ENCODE data around the gene CCDC30.

CCDC30 gene

DNA sequence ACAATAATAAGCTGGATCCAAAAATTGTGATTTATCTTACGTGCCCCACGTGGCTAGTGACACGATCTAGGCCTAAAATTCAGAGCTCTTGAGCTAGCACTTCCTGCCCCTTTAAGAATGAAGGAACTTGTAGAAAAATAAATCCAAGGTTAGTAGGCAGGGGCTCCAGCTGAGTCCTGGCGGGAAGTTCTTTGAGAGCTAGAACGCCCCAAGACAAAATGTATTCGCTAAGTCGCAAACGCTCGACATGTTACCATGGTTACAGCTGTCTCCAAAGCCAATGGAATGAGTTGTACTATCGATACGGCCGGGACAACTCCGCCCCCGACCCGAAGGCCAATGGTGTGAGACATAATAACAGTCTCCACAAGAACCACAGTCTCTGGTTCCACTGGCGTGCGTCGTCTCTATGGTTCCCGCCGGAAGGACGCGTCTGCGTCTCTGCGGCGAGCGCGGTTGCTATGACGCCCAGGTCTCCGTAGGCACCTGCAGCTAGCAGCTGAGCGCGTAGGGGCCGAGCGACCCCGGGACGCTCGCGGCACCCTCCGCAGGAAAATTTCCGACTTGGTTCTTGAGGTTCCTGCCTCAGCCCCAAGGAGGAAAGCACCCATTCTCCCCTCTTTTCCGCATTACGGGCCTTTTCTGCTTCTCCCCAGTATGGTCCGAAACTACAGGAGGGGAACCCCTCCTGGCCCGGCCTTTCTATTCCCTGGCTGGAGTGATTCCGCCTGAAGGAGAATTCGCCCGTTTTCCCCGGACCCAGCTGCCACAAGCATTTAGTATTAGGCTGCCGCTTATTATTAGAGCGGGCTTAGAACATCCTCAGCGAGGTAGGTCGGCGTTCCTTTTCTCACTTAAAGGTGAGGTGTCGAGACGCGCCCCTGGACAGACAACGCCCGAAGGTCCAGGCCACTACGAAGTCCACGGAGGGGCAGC, at the start of gene CCDC30:
Gene CCDC30, plus strand, starts transcription at position 459 of the 936 bp plus-strand sequence. CDS start 17,266 bp downstream, outside the sequence.
- DNase-seq = peak; percentile 96

DNA sequence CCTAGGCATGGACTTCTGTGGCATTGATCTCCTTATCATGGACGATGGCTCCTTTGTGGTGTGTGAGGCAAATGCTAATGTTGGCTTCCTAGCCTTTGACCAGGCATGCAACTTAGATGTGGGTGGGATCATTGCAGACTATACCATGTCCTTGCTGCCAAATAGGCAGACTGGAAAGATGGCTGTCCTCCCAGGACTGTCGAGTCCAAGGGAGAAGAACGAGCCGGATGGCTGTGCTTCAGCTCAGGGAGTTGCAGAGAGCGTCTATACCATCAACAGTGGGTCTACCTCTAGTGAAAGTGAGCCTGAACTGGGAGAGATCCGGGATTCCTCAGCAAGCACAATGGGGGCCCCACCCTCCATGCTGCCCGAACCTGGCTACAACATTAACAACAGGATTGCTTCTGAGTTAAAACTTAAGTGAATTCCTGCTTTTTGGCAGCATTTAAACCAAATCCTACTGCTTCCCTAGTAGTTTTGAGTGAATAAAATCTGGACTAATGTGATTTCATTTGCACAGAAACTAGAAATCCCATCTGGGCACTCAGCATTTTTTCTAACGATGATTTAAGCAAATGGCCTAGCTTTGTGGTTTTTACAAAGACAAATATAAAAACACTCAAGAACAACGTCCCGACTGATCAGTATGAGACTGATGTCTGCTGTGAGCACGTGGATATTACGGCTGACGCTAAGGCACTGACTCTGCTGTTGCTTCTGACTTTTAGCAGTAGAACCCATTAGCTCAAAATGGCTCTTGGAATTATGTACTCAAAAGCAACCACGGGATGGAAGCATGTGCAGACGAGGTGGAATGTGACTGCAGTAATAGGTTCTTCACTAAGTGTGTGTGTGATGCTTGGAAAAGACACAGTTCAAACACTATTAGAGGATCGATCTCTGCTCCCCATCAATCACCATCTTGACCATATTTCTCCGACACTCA, 48.3 kb upstream of the CCDC30 start:
- no peak for DNase-seq

DNA sequence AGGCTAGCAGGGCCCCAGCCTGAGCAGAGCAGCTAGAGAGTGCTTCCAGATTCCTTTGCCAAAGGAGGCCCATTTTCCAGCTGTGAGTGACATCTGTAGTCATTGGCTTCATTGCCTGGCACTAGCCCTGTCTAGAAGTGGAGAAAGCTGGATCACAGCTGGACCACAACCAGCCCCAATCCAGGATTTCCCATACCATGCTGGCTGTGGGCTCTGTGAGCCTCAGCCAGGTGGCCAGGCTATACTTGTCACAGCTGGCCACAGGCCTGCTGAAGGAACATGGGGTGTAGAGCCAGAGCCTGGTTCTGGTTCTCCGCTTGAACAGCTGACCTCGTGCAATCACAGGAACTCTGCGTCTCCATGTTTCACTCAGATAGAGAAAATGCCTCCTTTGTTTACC, 45.9 kb upstream of the CCDC30 start:
- no peak for DNase-seq

DNA sequence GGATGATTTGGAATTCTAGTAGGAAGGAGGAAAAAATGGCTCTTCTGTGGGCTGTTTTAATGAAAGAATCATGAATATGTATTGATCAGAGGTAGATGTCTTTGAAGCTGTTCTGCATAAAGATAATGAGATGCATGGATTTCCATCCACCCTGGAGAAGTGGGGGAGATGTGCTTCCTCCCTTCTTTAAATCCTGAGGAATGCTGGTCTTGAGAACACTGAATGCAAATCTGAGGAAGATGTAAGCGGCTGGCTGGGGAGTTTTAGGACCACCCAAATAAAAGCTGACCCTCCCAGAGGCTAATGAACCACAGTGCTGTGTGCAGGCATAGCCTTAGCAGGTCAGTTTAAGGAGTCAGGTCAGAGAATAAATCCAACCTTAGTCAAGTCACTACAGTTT, 44.6 kb upstream of the CCDC30 start:
- DNase-seq = no peak

DNA sequence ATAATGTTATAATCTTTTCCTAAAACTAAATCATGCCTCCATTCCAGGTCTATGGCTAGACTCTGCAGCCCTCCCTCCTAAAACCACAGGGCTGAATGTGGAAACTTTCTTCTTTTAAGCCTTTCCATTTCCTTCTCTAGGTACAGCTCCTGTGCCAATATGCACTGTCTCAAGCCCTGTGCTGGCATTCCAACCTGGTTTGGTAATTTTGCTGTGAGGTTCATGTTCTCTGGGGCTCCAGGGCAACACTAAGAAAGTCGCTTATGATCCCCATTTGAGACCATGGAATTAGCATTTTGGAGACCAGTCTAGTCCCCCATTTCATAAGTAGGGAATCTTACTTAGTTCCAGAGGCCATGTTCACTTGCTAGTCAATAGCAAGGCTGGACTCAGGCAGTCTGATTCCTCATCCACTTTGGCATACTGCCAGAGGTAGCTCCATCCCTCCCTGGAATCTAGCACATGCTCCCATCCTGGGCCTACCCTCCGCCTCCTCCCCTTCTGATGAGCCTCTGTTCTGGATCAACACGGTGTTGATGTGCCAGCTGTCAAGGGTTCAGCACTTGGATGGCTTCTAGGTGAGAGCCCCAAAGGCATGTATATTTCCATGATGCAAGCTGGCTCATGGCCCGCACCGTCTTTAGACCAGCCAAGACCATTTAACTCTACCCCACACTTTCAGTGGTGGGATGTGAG, 43.8 kb upstream of the CCDC30 start:
- DNase-seq = no peak

DNA sequence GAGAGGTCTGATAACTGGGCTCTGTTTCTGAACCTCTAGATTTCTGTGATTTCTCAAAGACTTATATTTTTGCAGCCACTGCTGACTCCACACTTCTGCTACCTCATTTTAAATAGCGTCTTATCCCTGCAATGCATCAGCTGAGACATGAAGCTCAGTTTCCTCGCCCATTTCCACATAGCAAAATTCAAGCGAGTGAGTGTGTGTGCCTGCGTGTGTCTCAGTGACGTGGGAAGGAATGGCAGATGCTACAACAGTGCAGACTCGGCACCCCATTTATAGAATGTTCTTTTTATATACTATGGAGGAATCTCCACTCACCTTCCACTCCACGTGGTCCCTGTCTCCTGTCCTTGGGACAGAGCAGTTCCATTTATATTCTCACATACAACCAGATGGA, 43.0 kb upstream of the CCDC30 start:
- no peak for DNase-seq

GRCh38 chr1:42420911-42421585, 42.0 kb upstream of the CCDC30 start:
- DNase-seq = peak; percentile 83

DNA sequence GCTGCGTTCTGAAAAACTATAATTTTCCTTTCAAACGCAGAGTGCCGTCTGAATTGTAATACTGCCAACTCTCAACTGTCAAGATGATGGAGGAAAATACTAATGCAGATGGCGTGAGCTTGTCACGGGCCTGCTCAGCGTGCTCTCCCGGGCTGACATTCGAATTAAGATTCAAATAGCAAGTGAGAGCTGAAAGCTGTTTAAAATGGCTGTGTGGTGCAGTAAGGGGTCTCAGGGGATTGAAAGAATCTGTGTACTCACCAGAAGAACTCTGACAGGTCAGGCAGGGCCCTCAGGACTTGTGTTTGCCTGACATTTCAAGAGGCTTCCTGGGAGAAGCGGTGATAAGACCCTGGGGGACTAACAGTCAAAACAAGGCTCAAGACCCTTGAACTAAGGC, 40.3 kb upstream of the CCDC30 start:
- peak; percentile 59 for DNase-seq

DNA sequence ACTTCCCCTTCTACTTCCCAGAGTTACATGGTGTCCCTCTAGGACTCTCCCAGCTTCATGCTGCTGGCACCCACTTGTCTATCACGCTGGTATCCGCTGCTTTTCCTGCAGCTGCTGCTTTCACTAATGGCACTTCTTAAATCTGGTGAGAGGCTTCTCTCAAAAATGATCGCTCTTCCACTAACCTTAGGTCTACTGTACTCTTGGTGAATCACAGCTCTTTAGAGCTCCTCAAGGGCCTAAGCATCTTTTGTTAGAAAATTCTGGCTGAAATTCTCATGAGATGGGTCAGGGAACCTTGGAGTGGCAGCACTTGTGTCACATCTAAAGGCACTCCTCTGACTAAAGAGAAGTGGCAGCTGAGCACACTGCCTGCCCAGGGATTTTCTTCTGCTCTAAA, 39.4 kb upstream of the CCDC30 start:
- DNase-seq = peak; percentile 96

- DNase-seq = no peak
Observed at GRCh38 chr1:42424201-42424600, 38.9 kb upstream of the CCDC30 start.

GRCh38 chr1:42427240-42427639, 35.8 kb upstream of the CCDC30 start:
- no peak for DNase-seq

GRCh38 chr1:42429603-42430002, 33.5 kb upstream of the CCDC30 start:
- no peak for DNase-seq

- no peak for DNase-seq
Observed at GRCh38 chr1:42430286-42431135, 32.6 kb upstream of the CCDC30 start.

DNA sequence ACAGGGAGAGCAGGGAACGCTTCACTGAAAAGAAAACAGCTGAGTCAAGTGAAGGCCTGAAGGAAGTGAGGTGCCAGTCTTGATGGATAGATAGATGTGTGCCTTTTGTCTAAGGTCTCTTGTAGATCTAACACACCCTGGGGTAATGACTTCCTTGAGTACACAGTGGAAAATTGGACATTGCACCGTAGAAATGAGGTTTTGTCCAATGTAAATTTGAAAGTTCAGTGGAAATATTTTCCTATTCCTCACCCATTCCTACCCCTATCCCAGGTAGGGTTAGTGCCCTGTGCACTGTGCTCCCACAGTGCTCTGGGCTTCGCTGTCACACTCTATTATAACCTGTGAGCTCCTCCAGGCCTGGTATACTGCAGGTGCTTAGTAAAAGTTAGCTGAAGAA, 31.6 kb upstream of the CCDC30 start:
- no peak for DNase-seq

GRCh38 chr1:42432714-42433113, 30.4 kb upstream of the CCDC30 start:
- no peak for DNase-seq

GRCh38 chr1:42433369-42433768, 29.7 kb upstream of the CCDC30 start:
- no peak for DNase-seq

- no peak for DNase-seq
Observed at GRCh38 chr1:42434340-42434739, 28.7 kb upstream of the CCDC30 start.

- DNase-seq = no peak
Observed at GRCh38 chr1:42439940-42440339, 23.1 kb upstream of the CCDC30 start.

DNA sequence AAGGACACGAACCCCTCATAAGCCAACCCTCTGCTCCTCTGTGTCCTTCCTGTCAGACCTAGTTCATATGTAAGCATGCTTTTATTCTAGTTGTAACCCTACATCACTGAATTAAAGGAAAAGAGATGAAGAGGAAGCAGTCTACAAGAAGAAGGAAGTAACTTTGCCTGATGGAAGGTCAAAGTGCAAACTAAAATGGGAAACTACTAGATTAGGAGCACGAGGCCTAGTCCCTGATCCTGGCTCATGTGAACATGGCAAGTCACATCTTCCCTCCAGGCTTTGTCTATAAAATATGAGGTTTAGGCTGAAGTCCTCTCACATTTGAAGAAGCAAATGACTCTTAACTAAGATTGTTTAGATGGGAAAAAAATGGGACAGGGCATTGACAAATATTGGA, 20.4 kb upstream of the CCDC30 start:
- no peak for DNase-seq

DNA sequence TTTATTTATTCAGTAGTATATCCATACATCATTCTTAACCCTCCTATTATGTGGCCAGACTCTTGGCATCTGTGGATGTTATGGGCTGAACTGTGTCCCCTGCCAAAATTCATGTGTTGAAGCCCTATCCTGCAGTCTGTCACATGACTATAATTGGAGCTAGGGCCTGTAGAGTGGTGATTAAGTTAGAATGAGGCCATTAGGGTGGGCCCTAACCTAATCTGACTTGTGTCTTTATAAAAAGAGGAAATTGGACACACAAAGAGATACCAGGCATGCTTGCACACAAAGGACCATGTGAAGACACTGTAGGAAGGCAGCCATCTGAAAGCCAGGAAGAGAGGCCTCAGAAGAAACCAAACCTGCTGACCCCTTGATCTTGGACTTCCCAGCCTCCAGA, 13.8 kb upstream of the CCDC30 start:
- no peak for DNase-seq

DNA sequence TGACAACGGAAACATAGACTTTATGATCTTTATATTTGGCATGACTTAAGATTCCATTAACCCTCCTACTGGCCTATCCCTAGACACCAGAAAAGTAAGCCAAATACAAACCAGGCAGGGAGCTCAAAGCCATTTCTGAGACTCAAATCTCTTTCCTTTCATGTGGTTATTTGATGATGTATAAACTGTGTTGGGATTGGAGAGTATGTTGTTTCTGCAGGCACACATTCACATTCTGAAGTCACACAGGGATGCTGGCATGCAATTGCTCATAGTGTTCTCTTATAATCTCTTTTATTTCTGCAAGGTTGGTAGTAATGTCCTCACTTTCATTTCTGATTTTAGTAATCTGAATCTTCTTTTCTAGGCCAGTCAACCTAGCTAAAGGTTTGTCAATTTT, 13.0 kb upstream of the CCDC30 start:
- DNase-seq = no peak

GRCh38 chr1:42453386-42453785, 9.7 kb upstream of the CCDC30 start:
- no peak for DNase-seq
